ENCODE measurements around the gene SPC24.

DNA sequence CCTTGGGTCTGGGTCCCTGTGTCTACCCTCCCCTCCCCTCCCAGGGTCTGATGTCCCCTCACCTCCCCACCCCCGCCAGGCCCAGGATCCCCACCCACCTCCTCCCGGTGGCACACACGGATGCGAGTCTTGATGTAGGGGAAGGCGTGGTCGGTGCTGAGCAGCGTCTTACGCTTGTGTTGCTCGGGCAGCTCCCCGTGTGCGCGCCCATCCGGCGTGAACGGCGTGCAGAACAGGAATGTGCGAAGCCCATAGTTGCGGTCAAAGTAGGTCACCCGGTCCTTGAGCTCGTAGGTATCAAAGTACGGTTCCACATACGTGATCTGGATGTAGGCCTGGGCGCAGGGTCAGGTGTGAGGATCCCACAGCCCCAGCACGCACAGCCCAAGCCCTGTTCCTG, 46.2 kb upstream of the SPC24 start:
- TF ChIP-seq GABPA (IDR thresholded peaks at IDR 0.05; ENCODE audit: low read depth) (no peak), CTCF (IDR thresholded peaks at IDR 0.05; ENCODE audit: insufficient read depth, low read length) (no peak), POLR2AphosphoS5 (IDR thresholded peaks at IDR 0.05; ENCODE audit: low read depth) (no peak)

All from HL-60 (cell line).